DMS153 (cell line): Measurements from ENCODE around the gene ZNF740.

Source experiments
- DNase-seq: peaks from one replicate; lab custom pipeline; 2025; lab: John Stamatoyannopoulos, UW

The ZNF740 gene

DNA sequence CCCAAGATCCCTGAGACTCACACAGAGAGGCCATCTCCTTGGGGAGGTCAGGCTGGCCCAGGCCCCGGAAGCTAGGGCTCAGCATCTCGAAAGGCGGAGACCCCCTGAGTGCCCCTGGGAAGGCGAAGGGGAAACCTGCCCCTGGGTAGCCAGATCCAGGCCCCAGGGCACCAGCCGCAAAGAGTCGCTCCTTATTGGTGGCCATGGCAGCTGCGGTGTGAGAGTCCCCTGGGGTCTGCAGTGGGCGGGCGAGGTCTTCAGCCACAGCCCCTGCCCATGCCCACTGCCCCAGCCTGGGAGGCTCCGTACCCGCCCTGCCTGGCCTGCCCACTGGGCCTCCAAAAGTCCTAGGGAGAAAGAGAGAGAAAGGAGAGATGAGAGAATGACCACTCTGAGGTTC lies 46.8 kb downstream of the ZNF740 start:
- no peak for DNase-seq

GRCh38 chr12:53227836-53228235 lies 47.3 kb downstream of the ZNF740 start:
- no peak for DNase-seq

- DNase-seq: no peak
These were observed 48.9 kb downstream of the ZNF740 start for GRCh38 chr12:53229454-53229853.

DNA sequence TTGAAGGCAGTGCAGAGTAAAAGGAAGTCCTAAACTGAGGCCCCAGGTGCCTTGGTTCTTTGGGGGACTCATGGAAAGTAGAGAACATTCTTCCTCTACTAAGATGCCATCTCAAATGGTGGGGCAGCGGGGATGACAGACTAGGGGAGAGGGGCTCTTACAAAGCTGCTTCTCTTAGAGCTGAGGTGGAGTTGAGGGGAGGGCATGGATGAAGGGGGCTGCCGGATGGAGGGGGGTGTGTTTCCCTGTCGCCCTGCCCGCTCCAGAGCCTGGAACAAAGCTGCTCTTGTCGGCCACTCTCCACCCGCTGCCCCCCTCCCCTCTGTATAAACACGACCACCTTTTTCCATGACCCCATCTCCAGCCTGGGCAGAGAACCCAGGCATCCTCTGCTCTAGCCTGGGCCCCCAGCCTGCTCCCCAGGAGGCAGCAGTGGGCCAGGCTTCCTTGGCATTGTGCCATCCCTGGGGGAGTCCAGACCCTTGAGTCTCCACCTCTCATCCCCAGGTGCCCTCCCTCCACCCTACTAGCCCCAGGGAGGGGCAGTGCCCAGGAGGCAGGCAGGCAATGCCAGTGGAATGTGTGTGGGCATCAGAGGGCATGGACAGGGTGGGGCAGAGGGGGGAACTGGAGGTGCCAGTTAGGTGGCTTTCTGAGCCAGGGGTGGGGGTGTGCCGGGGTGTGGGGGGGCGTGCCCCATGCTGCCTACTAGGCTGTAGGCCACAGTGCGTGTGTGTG lies 49.8 kb downstream of the ZNF740 start:
- DNase-seq: no peak

- DNase-seq: no peak
These were observed 51.1 kb downstream of the ZNF740 start for GRCh38 chr12:53231671-53231920.

GRCh38 chr12:53231921-53232645 lies 51.6 kb downstream of the ZNF740 start, which contains the start of gene RARG:
Gene RARG, minus strand, starts transcription at chr12:53232209. Its CDS starts 4,664 bp downstream, at chr12:53227545.
- DNase-seq: no peak

DNA sequence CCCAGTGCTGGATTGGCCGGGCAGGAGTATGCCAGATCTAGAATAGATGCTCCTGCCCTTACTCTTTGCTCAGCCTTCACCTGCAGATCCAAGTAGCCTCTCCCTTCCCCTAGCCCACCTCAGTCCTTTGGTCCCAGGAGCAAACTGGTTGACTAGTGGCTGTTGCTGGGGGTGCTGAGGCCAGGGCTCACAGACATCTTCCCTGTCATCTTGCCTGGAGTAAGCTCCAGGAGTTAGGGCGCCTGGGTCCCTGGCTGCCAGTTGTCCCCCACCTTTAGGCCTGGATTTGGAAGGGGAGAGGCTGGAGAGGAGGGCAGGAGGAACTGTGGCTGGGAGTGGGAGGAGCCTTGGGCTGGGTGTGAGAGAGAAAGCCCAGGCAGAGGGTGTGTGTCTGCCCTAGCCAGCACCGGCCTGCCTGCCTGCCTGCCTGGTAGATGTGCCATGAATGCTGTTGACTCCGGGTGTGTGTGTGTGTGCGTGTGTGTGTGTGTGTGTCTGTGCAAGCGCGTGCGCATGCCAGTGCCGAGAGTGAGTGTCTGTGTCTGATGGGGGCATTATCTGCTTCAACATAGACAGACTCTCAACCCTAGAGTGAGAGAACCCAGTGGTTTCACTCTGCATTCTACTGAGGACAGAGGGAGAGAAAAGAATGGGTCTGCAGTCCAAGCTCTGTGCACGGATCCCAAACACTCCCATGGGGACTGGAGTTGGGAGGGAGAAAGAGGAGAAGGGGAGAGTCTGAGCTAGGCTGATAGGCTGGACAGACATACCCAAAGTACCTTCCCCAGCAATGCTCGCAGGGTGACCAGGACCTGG lies 52.3 kb downstream of the ZNF740 start:
- no peak for DNase-seq

- DNase-seq: no peak
These were observed 53.2 kb downstream of the ZNF740 start for GRCh38 chr12:53233671-53234121.

- no peak for DNase-seq
These were observed 53.9 kb downstream of the ZNF740 start for GRCh38 chr12:53234271-53234914.

- no peak for DNase-seq
These were observed 54.6 kb downstream of the ZNF740 start for GRCh38 chr12:53235164-53235563.

- no peak for DNase-seq
These were observed 55.4 kb downstream of the ZNF740 start for GRCh38 chr12:53235742-53236442.

DNA sequence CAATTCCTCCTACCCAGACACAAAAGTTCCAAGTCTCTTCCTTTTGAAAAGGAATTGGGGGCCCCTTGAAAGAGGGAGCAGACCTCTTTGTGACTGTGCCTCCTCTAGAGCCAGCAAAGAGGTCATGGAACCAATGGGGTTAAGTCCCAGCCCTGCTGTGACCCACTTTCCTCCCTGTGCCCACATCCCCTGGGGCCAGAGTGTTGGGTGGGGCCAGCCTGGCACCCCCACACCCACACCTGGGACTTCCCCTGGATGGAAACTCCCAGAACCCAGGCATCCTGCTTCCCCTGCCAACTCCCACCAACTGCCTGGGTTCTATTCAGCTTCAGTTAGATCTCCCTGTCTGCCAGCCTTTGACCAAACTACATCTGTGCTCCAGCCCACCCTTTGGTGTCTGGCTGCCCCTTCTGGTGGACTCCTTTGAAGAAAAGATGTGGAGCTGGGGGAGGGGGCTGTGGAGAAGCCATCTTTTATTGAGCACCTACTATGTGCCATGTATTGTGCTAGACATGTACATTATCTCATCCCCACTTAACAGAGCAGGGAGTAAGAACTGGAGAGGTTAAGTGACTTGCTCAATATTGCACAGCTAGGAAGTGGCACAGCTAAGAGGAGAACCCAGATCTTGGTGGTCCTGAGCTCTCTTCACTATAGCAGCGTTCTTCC lies 56.1 kb downstream of the ZNF740 start:
- DNase-seq: no peak

- no peak for DNase-seq
These were observed 59.2 kb downstream of the ZNF740 start for GRCh38 chr12:53239643-53240258.

DNA sequence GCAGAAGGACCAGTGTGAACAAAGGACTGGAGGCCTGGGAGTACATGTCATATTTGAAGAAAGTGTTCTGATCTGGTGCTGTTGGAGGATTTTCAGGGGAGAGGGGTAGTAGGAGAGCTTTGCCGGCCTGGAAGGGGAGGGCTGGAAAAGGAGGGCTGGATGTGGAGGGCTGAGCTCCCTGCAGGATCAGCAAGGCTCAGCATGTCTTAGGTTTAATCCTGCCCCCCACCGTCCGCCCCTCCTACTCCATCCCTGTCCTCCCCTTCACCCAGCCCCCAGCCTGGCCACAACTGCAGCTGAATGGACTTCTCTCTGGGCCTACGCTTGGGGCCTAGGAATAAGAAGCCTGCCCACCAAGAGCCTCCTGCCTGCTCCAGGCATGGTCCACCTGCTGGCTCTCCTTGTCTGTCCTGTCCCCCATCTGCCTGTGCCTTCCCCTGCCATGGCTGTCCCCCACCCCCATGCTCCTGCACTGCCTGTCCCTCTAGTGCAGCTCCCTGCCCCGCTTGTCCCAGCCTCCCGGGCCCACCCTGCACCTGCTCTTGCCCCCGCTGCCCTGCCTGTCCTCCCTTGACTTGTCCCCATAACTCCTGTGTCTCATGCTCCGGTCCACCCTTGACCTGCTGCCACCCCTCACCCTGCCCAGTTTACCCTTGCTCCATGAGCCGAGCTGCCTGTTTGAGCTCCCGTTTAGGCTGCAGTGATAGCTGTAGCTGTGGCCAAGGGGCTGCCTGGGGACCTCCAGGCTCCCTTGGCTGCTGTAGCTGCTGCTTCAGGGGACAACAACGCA lies 61.3 kb downstream of the ZNF740 start:
- no peak for DNase-seq

- no peak for DNase-seq
These were observed 63.8 kb downstream of the ZNF740 start for GRCh38 chr12:53244337-53244736.
